HEK293 (cell line): ENCODE measurements around the gene WBP1.

Experiments used
- AEBP2 ChIP-seq: fragments of 450-650 bp; formaldehyde crosslinking; IDR thresholded peaks from 2 replicates; pipeline ENCODE4 v1.5.1; 2016; ENCODE audit warnings: missing biosample characterization, missing genetic modification characterization, borderline replicate concordance
- ELK4 ChIP-seq: IDR thresholded peaks from 2 replicates; pipeline ENCODE4 v1.6.1; 2011; ENCODE audit warnings: mild to moderate bottlenecking, low read depth, low read length, borderline replicate concordance
- GLI4 ChIP-seq: fragments of 450-650 bp; formaldehyde crosslinking; IDR thresholded peaks from 2 replicates; pipeline ENCODE4 v1.5.1; 2016; ENCODE audit warnings: missing biosample characterization, missing genetic modification characterization
- HOXC10 ChIP-seq: sonication (generic); formaldehyde crosslinking; IDR thresholded peaks from 2 replicates; pipeline ENCODE4 v1.8.1; 2023; ENCODE audit warnings: mild to moderate bottlenecking, missing genetic modification reagents
- ZBTB48 ChIP-seq: fragments of 450-650 bp; formaldehyde crosslinking; IDR thresholded peaks from 2 replicates; pipeline ENCODE4 v1.5.1; 2016; ENCODE audit warnings: missing biosample characterization, missing genetic modification characterization
- ZNF10 ChIP-seq: fragments of 450-650 bp; formaldehyde crosslinking; IDR thresholded peaks from 2 replicates; pipeline ENCODE4 v1.5.1; 2017; ENCODE audit warnings: missing biosample characterization, missing genetic modification characterization
- ZNF112 ChIP-seq: fragments of 450-650 bp; formaldehyde crosslinking; IDR thresholded peaks from 2 replicates; pipeline ENCODE4 v1.5.0; 2017; ENCODE audit warnings: missing biosample characterization, missing genetic modification characterization
- ZNF114 ChIP-seq: fragments of 450-650 bp; formaldehyde crosslinking; IDR thresholded peaks from 2 replicates; pipeline ENCODE4 v1.5.0; 2017; ENCODE audit warnings: missing biosample characterization, missing genetic modification characterization
- ZNF121 ChIP-seq: fragments of 450-650 bp; formaldehyde crosslinking; IDR thresholded peaks from 2 replicates; pipeline ENCODE4 v1.5.1; 2016; ENCODE audit warnings: missing biosample characterization, missing genetic modification characterization
- ZNF148 ChIP-seq: fragments of 450-650 bp; formaldehyde crosslinking; IDR thresholded peaks from 2 replicates; pipeline ENCODE4 v1.5.0; 2017; ENCODE audit warnings: missing biosample characterization, missing genetic modification characterization, borderline replicate concordance
- ZNF174 ChIP-seq: fragments of 450-650 bp; formaldehyde crosslinking; IDR thresholded peaks from 2 replicates; pipeline ENCODE4 v1.5.0; 2017; ENCODE audit warnings: missing biosample characterization, mild to moderate bottlenecking, missing genetic modification characterization
- ZNF184 ChIP-seq: fragments of 450-650 bp; IDR thresholded peaks from 2 replicates; pipeline ENCODE4 v1.5.1; 2018; ENCODE audit warnings: missing biosample characterization, mild to moderate bottlenecking, missing genetic modification characterization
- ZNF23 ChIP-seq: fragments of 450-650 bp; formaldehyde crosslinking; IDR thresholded peaks from 2 replicates; pipeline ENCODE4 v1.5.1; 2016; ENCODE audit warnings: missing biosample characterization, missing genetic modification characterization, borderline replicate concordance
- ZNF311 ChIP-seq: fragments of 450-650 bp; formaldehyde crosslinking; IDR thresholded peaks from 2 replicates; pipeline ENCODE4 v1.5.1; 2017; ENCODE audit warnings: missing biosample characterization, missing genetic modification characterization, borderline replicate concordance
- ZNF341 ChIP-seq: fragments of 450-650 bp; formaldehyde crosslinking; IDR thresholded peaks from 2 replicates; pipeline ENCODE4; 2016; ENCODE audit warnings: low read depth, missing biosample characterization, missing genetic modification characterization
- ZNF37A ChIP-seq: fragments of 450-650 bp; IDR thresholded peaks from 2 replicates; pipeline ENCODE4 v1.5.1; 2018; ENCODE audit warnings: missing biosample characterization, missing genetic modification characterization
- ZNF473 ChIP-seq: fragments of 450-650 bp; formaldehyde crosslinking; IDR thresholded peaks from 2 replicates; pipeline ENCODE4 v1.5.1; 2017; ENCODE audit warnings: missing biosample characterization, missing genetic modification characterization
- ZNF549 ChIP-seq: fragments of 450-650 bp; IDR thresholded peaks from 2 replicates; pipeline ENCODE4 v1.5.1; 2018; ENCODE audit warnings: missing biosample characterization, missing genetic modification characterization, mild to moderate bottlenecking, inconsistent platforms, moderate library complexity
- ZNF558 ChIP-seq: fragments of 450-650 bp; formaldehyde crosslinking; IDR thresholded peaks from 2 replicates; pipeline ENCODE4 v1.5.1; 2016; ENCODE audit warnings: missing biosample characterization, missing genetic modification characterization
- ZNF571 ChIP-seq: fragments of 450-650 bp; formaldehyde crosslinking; IDR thresholded peaks from 2 replicates; pipeline ENCODE4 v1.5.0; 2017; ENCODE audit warnings: missing biosample characterization, missing genetic modification characterization
- ZNF645 ChIP-seq: fragments of 450-650 bp; formaldehyde crosslinking; IDR thresholded peaks from 2 replicates; pipeline ENCODE4; 2016; ENCODE audit warnings: missing biosample characterization, missing genetic modification characterization
- ZNF776 ChIP-seq: fragments of 450-650 bp; formaldehyde crosslinking; IDR thresholded peaks from 2 replicates; pipeline ENCODE4 v1.5.0; 2017; ENCODE audit warnings: missing biosample characterization, missing genetic modification characterization, borderline replicate concordance
- ZNF785 ChIP-seq: fragments of 450-650 bp; formaldehyde crosslinking; IDR thresholded peaks from 2 replicates; pipeline ENCODE4 v1.5.1; 2016; ENCODE audit warnings: missing biosample characterization, missing genetic modification characterization
- ZNF792 ChIP-seq: fragments of 450-650 bp; formaldehyde crosslinking; IDR thresholded peaks from 2 replicates; pipeline ENCODE4 v1.5.1; 2016; ENCODE audit warnings: missing biosample characterization, missing genetic modification characterization
- ZXDB ChIP-seq: fragments of 450-650 bp; formaldehyde crosslinking; IDR thresholded peaks from 2 replicates; pipeline ENCODE4 v1.5.1; 2016; ENCODE audit warnings: missing biosample characterization, missing genetic modification characterization
- TF ChIP-seq, protein P1 (sequence below): fragments of 450-650 bp; formaldehyde crosslinking; IDR thresholded peaks from 2 replicates; pipeline ENCODE4 v1.5.1; 2016; ENCODE audit warnings: missing biosample characterization, missing genetic modification characterization
- TF ChIP-seq, protein P2 (sequence below): fragments of 450-650 bp; formaldehyde crosslinking; IDR thresholded peaks from 2 replicates; pipeline ENCODE4 v1.5.1; 2016; ENCODE audit warnings: missing biosample characterization, missing genetic modification characterization, borderline replicate concordance

The WBP1 gene

DNA sequence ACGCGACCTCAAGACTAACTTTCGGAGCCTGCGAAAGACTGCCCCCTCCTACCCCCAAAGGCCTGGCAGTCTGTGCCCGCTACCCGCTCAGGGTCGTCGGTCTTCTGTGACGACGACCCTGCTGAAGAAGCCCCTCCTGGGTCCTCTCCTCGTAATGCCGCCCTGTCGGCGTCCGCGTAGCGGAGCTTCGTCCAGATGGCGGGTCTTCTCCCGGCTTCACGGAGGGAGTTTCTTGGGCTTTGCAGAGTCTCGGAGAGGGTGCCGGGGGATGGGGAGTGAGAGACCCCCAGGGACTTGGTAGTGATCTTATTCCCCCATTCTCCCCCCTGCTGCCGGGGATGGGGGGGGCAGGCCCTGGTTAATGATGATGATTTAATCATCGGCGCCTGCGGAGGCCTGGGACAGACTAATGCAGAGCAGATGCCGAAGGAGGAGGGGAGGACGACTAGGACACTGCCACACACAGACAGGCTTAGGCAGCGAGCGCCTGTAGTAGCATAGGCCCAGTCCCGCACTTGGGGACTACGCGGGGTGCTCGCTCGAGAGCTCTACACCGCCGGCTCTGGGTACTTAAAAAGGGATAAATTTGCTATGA, 49.8 kb downstream of the WBP1 start (continued):
- TF ChIP-seq ZXDB, result 0 out of 2 replicates have a peak, but pooled peaks have one; percentile 10
- 0 out of 2 replicates have a peak, but pooled peaks have one; percentile 18 for TF ChIP-seq ZNF184 (tag by site-specific recombination)
- no peak for TF ChIP-seq ZNF112 (tag by site-specific recombination)
- no peak for TF ChIP-seq ZNF174 (tag by site-specific recombination)
- no peak for TF ChIP-seq ZNF37A (tag by site-specific recombination)
- TF ChIP-seq ZNF23, result no peak
- TF ChIP-seq GLI4 (tag by site-specific recombination), result no peak
- TF ChIP-seq AEBP2 (tag by site-specific recombination), result no peak
- TF ChIP-seq ZNF792 (tag by site-specific recombination), result no peak
- no peak for TF ChIP-seq ZNF776 (tag by site-specific recombination)
- TF ChIP-seq ZNF148 (tag by site-specific recombination), result no peak
- TF ChIP-seq HOXC10 (CRISPR knock-in tag), result no peak
- no peak for TF ChIP-seq ZNF311
- TF ChIP-seq ZNF10 (tag by site-specific recombination), result 0 out of 2 replicates have a peak, but pooled peaks have one; percentile 17
- no peak for TF ChIP-seq ZNF571 (tag by site-specific recombination)
- TF ChIP-seq ZNF549 (tag by site-specific recombination), result no peak
- TF ChIP-seq ZNF645 (tag by site-specific recombination), result no peak
- TF ChIP-seq ZNF473, result no peak
- TF ChIP-seq, protein P1, sequence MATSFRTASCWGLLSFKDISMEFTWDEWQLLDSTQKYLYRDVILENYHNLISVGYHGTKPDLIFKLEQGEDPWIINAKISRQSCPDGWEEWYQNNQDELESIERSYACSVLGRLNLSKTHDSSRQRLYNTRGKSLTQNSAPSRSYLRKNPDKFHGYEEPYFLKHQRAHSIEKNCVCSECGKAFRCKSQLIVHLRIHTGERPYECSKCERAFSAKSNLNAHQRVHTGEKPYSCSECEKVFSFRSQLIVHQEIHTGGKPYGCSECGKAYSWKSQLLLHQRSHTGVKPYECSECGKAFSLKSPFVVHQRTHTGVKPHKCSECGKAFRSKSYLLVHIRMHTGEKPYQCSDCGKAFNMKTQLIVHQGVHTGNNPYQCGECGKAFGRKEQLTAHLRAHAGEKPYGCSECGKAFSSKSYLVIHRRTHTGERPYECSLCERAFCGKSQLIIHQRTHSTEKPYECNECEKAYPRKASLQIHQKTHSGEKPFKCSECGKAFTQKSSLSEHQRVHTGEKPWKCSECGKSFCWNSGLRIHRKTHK (tag by site-specific recombination), result no peak
- no peak for TF ChIP-seq ZNF114 (tag by site-specific recombination)
- no peak for TF ChIP-seq ZNF121 (tag by site-specific recombination)
- TF ChIP-seq ZNF785, result no peak
- TF ChIP-seq, protein P2, sequence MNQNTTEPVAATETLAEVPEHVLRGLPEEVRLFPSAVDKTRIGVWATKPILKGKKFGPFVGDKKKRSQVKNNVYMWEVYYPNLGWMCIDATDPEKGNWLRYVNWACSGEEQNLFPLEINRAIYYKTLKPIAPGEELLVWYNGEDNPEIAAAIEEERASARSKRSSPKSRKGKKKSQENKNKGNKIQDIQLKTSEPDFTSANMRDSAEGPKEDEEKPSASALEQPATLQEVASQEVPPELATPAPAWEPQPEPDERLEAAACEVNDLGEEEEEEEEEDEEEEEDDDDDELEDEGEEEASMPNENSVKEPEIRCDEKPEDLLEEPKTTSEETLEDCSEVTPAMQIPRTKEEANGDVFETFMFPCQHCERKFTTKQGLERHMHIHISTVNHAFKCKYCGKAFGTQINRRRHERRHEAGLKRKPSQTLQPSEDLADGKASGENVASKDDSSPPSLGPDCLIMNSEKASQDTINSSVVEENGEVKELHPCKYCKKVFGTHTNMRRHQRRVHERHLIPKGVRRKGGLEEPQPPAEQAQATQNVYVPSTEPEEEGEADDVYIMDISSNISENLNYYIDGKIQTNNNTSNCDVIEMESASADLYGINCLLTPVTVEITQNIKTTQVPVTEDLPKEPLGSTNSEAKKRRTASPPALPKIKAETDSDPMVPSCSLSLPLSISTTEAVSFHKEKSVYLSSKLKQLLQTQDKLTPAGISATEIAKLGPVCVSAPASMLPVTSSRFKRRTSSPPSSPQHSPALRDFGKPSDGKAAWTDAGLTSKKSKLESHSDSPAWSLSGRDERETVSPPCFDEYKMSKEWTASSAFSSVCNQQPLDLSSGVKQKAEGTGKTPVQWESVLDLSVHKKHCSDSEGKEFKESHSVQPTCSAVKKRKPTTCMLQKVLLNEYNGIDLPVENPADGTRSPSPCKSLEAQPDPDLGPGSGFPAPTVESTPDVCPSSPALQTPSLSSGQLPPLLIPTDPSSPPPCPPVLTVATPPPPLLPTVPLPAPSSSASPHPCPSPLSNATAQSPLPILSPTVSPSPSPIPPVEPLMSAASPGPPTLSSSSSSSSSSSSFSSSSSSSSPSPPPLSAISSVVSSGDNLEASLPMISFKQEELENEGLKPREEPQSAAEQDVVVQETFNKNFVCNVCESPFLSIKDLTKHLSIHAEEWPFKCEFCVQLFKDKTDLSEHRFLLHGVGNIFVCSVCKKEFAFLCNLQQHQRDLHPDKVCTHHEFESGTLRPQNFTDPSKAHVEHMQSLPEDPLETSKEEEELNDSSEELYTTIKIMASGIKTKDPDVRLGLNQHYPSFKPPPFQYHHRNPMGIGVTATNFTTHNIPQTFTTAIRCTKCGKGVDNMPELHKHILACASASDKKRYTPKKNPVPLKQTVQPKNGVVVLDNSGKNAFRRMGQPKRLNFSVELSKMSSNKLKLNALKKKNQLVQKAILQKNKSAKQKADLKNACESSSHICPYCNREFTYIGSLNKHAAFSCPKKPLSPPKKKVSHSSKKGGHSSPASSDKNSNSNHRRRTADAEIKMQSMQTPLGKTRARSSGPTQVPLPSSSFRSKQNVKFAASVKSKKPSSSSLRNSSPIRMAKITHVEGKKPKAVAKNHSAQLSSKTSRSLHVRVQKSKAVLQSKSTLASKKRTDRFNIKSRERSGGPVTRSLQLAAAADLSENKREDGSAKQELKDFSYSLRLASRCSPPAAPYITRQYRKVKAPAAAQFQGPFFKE (tag by site-specific recombination), result no peak
- no peak for TF ChIP-seq ZBTB48 (tag by site-specific recombination)
- TF ChIP-seq ZNF341 (tag by site-specific recombination), result peak; percentile 36; the same call in 1 of the 2 replicates
- no peak for TF ChIP-seq ZNF558 (tag by site-specific recombination)
- no peak for TF ChIP-seq ELK4
